ENCODE measurements around the gene FBXW5.

DNA sequence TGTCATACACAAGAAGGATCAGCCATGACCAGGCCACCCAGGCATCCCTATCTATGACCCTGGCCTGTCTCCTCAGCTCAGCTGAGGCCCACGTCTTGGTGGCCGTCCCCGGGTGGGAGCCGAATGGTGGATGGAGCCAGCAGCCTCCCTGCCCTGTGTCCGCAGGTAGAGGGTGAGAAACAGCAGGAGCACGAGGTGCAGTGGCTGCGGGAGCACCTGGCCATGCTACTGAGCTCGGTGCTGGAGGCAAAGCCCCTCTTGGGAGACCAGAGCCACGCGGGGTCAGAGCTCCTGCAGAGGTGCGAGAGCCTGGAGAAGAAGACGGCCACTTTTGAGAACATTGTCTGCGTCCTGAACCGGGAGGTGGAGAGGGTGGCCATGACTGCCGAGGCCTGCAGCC is 24.5 kb downstream of the FBXW5 start:
- no peak for TF ChIP-seq POLR2A (IDR thresholded peaks at IDR 0.05)
- TF ChIP-seq, protein P1, sequence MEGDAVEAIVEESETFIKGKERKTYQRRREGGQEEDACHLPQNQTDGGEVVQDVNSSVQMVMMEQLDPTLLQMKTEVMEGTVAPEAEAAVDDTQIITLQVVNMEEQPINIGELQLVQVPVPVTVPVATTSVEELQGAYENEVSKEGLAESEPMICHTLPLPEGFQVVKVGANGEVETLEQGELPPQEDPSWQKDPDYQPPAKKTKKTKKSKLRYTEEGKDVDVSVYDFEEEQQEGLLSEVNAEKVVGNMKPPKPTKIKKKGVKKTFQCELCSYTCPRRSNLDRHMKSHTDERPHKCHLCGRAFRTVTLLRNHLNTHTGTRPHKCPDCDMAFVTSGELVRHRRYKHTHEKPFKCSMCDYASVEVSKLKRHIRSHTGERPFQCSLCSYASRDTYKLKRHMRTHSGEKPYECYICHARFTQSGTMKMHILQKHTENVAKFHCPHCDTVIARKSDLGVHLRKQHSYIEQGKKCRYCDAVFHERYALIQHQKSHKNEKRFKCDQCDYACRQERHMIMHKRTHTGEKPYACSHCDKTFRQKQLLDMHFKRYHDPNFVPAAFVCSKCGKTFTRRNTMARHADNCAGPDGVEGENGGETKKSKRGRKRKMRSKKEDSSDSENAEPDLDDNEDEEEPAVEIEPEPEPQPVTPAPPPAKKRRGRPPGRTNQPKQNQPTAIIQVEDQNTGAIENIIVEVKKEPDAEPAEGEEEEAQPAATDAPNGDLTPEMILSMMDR (IDR thresholded peaks at IDR 0.05), result no peak

All from uterus (tissue), 2 donors.